Measurements from ENCODE around the gene LRIT2. TPM values are rescaled to one million over a fixed set of nuclear protein-coding genes. Genes with fewer than 3 reads are reported as not detected.

The LRIT2 gene
- total RNA-seq, 3 donors from 2014 or later = not detected

- no peaks in the 10 kb centered on the region for H3K27me3 ChIP-seq
- H3K4me3 ChIP-seq = no peak overlapping the region
- H3K36me3 ChIP-seq = no peaks in the 10 kb centered on the region
- intact Hi-C loops (cut with DNase I; ENCODE audit: low total_unique reads) = no loop called here
- no peak overlapping the region for H3K27ac ChIP-seq
- no peaks in the 10 kb centered on the region for H3K4me1 ChIP-seq
- TF ChIP-seq POLR2AphosphoS5 (IDR thresholded peaks at IDR 0.05) (no peak), POLR2A (IDR thresholded peaks at IDR 0.05) (no peak), CTCF (IDR thresholded peaks at IDR 0.05) (no peak)
- no peak for DNase-seq (ENCODE audit: low spot score in 2 of 2)
- no peaks in the 10 kb centered on the region for H3K9me3 ChIP-seq
These were observed 23.4 kb upstream of the LRIT2 start for GRCh38 chr10:84248794-84249193.

- Histone ChIP-seq H3K4me1 (no peaks in the 10 kb centered on the region), H3K4me3 (no peak overlapping the region), H3K27me3 (no peaks in the 10 kb centered on the region), H3K36me3 (no peaks in the 10 kb centered on the region), H3K9me3 (no peaks in the 10 kb centered on the region), H3K27ac (no peak overlapping the region)
- no peak for DNase-seq (ENCODE audit: low spot score in 2 of 2)
- no peak for TF ChIP-seq POLR2AphosphoS5 (IDR thresholded peaks at IDR 0.05)
- no peak for TF ChIP-seq POLR2A (IDR thresholded peaks at IDR 0.05)
- TF ChIP-seq CTCF (IDR thresholded peaks at IDR 0.05) = no peak
- intact Hi-C loops (cut with DNase I; ENCODE audit: low total_unique reads) = no loop called here
These were observed 22.2 kb upstream of the LRIT2 start for GRCh38 chr10:84247496-84247895.

- Histone ChIP-seq H3K9me3 (no peaks in the 10 kb centered on the region), H3K36me3 (no peaks in the 10 kb centered on the region), H3K4me1 (no peaks in the 10 kb centered on the region), H3K27me3 (no peaks in the 10 kb centered on the region), H3K27ac (peak within 1 kb of the TSS in 1 of 2 donors; percentile 72), H3K4me3 (peak within 1 kb of the TSS in 1 of 3 donors; percentile 19)
- intact Hi-C loops (cut with DNase I; ENCODE audit: low total_unique reads) = no loop called here
- TF ChIP-seq CTCF (IDR thresholded peaks at IDR 0.05) (no peak), POLR2AphosphoS5 (IDR thresholded peaks at IDR 0.05) (peak in 1 of 3 donors; percentile 24)
- DNase-seq (ENCODE audit: low spot score in 2 of 2) = peak in 1 of 2 donors; percentile 71
These were observed 19.4 kb upstream of the LRIT2 start, which contains the start of gene RGR for GRCh38 chr10:84244651-84245270. Gene RGR (plus strand): TSS chr10:84245053. CDS start chr10:84245091, 38 bp downstream.

- TF ChIP-seq POLR2AphosphoS5 (IDR thresholded peaks at IDR 0.05) = no peak
- no peak for TF ChIP-seq POLR2A (IDR thresholded peaks at IDR 0.05)
- TF ChIP-seq CTCF (IDR thresholded peaks at IDR 0.05) = no peak
- no peak for DNase-seq (ENCODE audit: low spot score in 2 of 2)
These were observed 18.4 kb upstream of the LRIT2 start for GRCh38 chr10:84243759-84244158.

GRCh38 chr10:84241185-84241790 is 15.9 kb upstream of the LRIT2 start, which contains the start of gene LRIT1:
Gene LRIT1 (minus strand): TSS chr10:84241546. CDS start chr10:84241439, 107 bp downstream.
- Histone ChIP-seq H3K4me3 (no peak within 1 kb of the TSS), H3K9me3 (peaks cover 0 to 4% of the 10 kb centered on the region in 2 donors), H3K27me3 (peaks cover 0 to 6% of the 10 kb centered on the region in 2 donors), H3K36me3 (no peaks in the 10 kb centered on the region), H3K4me1 (no peaks in the 10 kb centered on the region), H3K27ac (no peak within 1 kb of the TSS)
- DNase-seq (ENCODE audit: low spot score in 2 of 2) = no peak
- no peak for TF ChIP-seq POLR2AphosphoS5 (IDR thresholded peaks at IDR 0.05)
- no peak for TF ChIP-seq POLR2A (IDR thresholded peaks at IDR 0.05)
- TF ChIP-seq CTCF (IDR thresholded peaks at IDR 0.05) = no peak
- intact Hi-C loops (cut with DNase I; ENCODE audit: low total_unique reads) = no loop called here

More at GRCh38 chr10:84243759-84244158, 18.4 kb upstream of the LRIT2 start:
- Histone ChIP-seq H3K27ac (peak overlapping the region in 1 of 2 donors; percentile 72), H3K9me3 (no peaks in the 10 kb centered on the region), H3K4me3 (no peak overlapping the region), H3K36me3 (no peaks in the 10 kb centered on the region), H3K27me3 (no peaks in the 10 kb centered on the region), H3K4me1 (no peaks in the 10 kb centered on the region)
- intact Hi-C loops (cut with DNase I; ENCODE audit: low total_unique reads) = no loop called here
